Neural progenitor cell (in vitro differentiated cells): ENCODE results near the gene PCDH1.

Experiments
- CTCF ChIP-seq: fragments of 200-600 bp; sonication (generic); IDR thresholded peaks from 2 replicates; pipeline ENCODE4 v1.5.1; 2017; ENCODE audit warnings: antibody characterized with exemption, mild to moderate bottlenecking
- EZH2 ChIP-seq: fragments of 200-600 bp; sonication (generic); IDR thresholded peaks from 2 replicates; pipeline ENCODE4 v1.6.1; 2017; ENCODE audit warnings: antibody characterized with exemption, mild to moderate bottlenecking, moderate library complexity
- EZH2phosphoT487 ChIP-seq: fragments of 200-600 bp; sonication (generic); IDR thresholded peaks from 2 replicates; pipeline ENCODE4 v1.6.1; 2017; ENCODE audit warnings: antibody characterized with exemption

GRCh38 chr5:141897425-141897824 lies 19.2 kb upstream of the PCDH1 start:
- TF ChIP-seq EZH2 (no peak), CTCF (no peak), EZH2phosphoT487 (no peak)
